HEK293 (cell line): ENCODE results near the gene MMD.

ENCODE experiments used
- CTCF ChIA-PET: fragments of 350-600 bp; formaldehyde crosslinking; extraction: SDS; loops from one replicate; lab custom pipeline; 2021; ENCODE audit warnings: antibody characterized with exemption; lab: Yijun Ruan, JAX
- POLR2A ChIA-PET: fragments of 300-600 bp; formaldehyde crosslinking; extraction: SDS; loops from one replicate; lab custom pipeline; 2020; ENCODE audit warnings: antibody characterized with exemption, inconsistent platforms; lab: Yijun Ruan, JAX
- H3K27ac ChIP-seq: fragments of 200-500 bp; sonication (Bioruptor generic); 2 replicates; pipeline ENCODE4 v1.5.1; 2014; ENCODE audit warnings: low read depth, low read length, control low read depth, inconsistent platforms; ENCODE audit errors: extremely low read depth
- H3K36me3 ChIP-seq, 2 experiments: fragments of 200-500 bp in 1 of 2; sonication (Bioruptor generic) in 1 of 2; 1 replicate in 1 of 2; 2 replicates in 1 of 2; pipeline ENCODE4 v1.5.1; 2014 to 2017; ENCODE audit warnings: inconsistent platforms in 2 of 2, low read length in 2 of 2; ENCODE audit not compliant: control insufficient read depth in 2 of 2, insufficient read depth in 1 of 2
- H3K4me1 ChIP-seq: fragments of 200-500 bp; sonication (Bioruptor generic); 2 replicates; pipeline ENCODE4 v1.5.1; 2014; ENCODE audit warnings: mild to moderate bottlenecking, low read length, inconsistent platforms; ENCODE audit not compliant: control insufficient read depth, insufficient read depth
- H3K4me3 ChIP-seq: 2 replicates; pipeline ENCODE4 v1.5.1; 2011; ENCODE audit warnings: low read depth, mild to moderate bottlenecking, control low read depth, low read length, moderate library complexity
- H3K9me3 ChIP-seq: fragments of 200-500 bp; sonication (Bioruptor generic); 2 replicates; pipeline ENCODE4 v1.5.1; 2014; ENCODE audit warnings: low read depth, low read length, inconsistent platforms; ENCODE audit not compliant: control insufficient read depth, insufficient read depth
- GLIS2 ChIP-seq: fragments of 450-650 bp; formaldehyde crosslinking; IDR thresholded peaks from 2 replicates; pipeline ENCODE4 v1.5.1; 2016; ENCODE audit warnings: missing biosample characterization, missing genetic modification characterization
- MZF1 ChIP-seq: fragments of 450-650 bp; formaldehyde crosslinking; IDR thresholded peaks from 2 replicates; pipeline ENCODE4 v1.5.1; 2017; ENCODE audit warnings: missing biosample characterization, missing genetic modification characterization, borderline replicate concordance
- PBX3 ChIP-seq: sonication (generic); formaldehyde crosslinking; IDR thresholded peaks from 2 replicates; pipeline ENCODE4 v1.8.1; 2022; ENCODE audit warnings: mild to moderate bottlenecking, moderate library complexity, missing genetic modification reagents
- REST ChIP-seq: fragments of 450-650 bp; formaldehyde crosslinking; IDR thresholded peaks from 2 replicates; pipeline ENCODE4 v1.5.1; 2016; ENCODE audit warnings: missing biosample characterization, missing genetic modification characterization
- ZBTB20 ChIP-seq: fragments of 450-650 bp; formaldehyde crosslinking; IDR thresholded peaks from 2 replicates; pipeline ENCODE4 v1.5.1; 2016; ENCODE audit warnings: missing biosample characterization, missing genetic modification characterization
- ZBTB26 ChIP-seq: fragments of 450-650 bp; formaldehyde crosslinking; optimal IDR thresholded peaks from 2 replicates; pipeline ENCODE3; 2016; ENCODE audit warnings: missing biosample characterization, mild to moderate bottlenecking, missing genetic modification characterization
- ZBTB8A ChIP-seq: fragments of 450-650 bp; formaldehyde crosslinking; IDR thresholded peaks from 2 replicates; pipeline ENCODE4 v1.5.1; 2016; ENCODE audit warnings: missing biosample characterization, missing genetic modification characterization
- ZFP41 ChIP-seq: fragments of 450-650 bp; formaldehyde crosslinking; IDR thresholded peaks from 2 replicates; pipeline ENCODE4 v1.5.1; 2016; ENCODE audit warnings: missing biosample characterization, missing genetic modification characterization, borderline replicate concordance
- ZFP69B ChIP-seq: fragments of 450-650 bp; formaldehyde crosslinking; IDR thresholded peaks from 2 replicates; pipeline ENCODE4 v1.5.1; 2016; ENCODE audit warnings: missing biosample characterization, missing genetic modification characterization
- ZNF148 ChIP-seq: fragments of 450-650 bp; formaldehyde crosslinking; IDR thresholded peaks from 2 replicates; pipeline ENCODE4 v1.5.0; 2017; ENCODE audit warnings: missing biosample characterization, missing genetic modification characterization, borderline replicate concordance
- ZNF311 ChIP-seq: fragments of 450-650 bp; formaldehyde crosslinking; IDR thresholded peaks from 2 replicates; pipeline ENCODE4 v1.5.1; 2017; ENCODE audit warnings: missing biosample characterization, missing genetic modification characterization, borderline replicate concordance
- ZNF548 ChIP-seq: fragments of 450-650 bp; formaldehyde crosslinking; IDR thresholded peaks from 2 replicates; pipeline ENCODE4 v1.5.1; 2016; ENCODE audit warnings: missing biosample characterization, missing genetic modification characterization
- ZNF664 ChIP-seq: fragments of 450-650 bp; formaldehyde crosslinking; IDR thresholded peaks from 2 replicates; pipeline ENCODE4 v1.5.1; 2016; ENCODE audit warnings: missing biosample characterization, missing genetic modification characterization

Gene MMD

GRCh38 chr17:55402374-55402773 is 19.3 kb downstream of the MMD start:
- peaks cover 56 to 69% of the 10 kb centered on the region in 2 experiments for H3K36me3 ChIP-seq
- ChIA-PET CTCF (interaction anchor here (0.6 kb wide), 1 partner anchor 648 kb away, joined by 3 read pairs; no protein-coding TSS in a partner anchor), POLR2A (no interaction called here)

GRCh38 chr17:55398689-55399088 is 22.9 kb downstream of the MMD start:
- H3K27ac ChIP-seq = no peak overlapping the region

More at GRCh38 chr17:55402374-55402773, 19.3 kb downstream of the MMD start:
- no peak for TF ChIP-seq GLIS2 (tag by site-specific recombination)
- no peak for TF ChIP-seq ZFP41 (tag by site-specific recombination)
- no peak for TF ChIP-seq ZBTB8A (tag by site-specific recombination)
- no peak for TF ChIP-seq ZBTB20
- no peak for TF ChIP-seq ZNF148 (tag by site-specific recombination)
- Histone ChIP-seq H3K9me3 (no peaks in the 10 kb centered on the region), H3K4me1 (no peaks in the 10 kb centered on the region), H3K4me3 (no peak overlapping the region), H3K27ac (no peak overlapping the region)

GRCh38 chr17:55395803-55396505 is 25.7 kb downstream of the MMD start:
- ChIA-PET POLR2A (no interaction called here), CTCF (no interaction called here)
- no peak overlapping the region for H3K4me3 ChIP-seq
- H3K4me1 ChIP-seq = no peaks in the 10 kb centered on the region
- H3K27ac ChIP-seq = no peak overlapping the region
- TF ChIP-seq ZNF664 (tag by site-specific recombination) (peak; percentile 57; the same call in 1 of the 2 replicates), ZFP69B (tag by site-specific recombination) (no peak)
- no peaks in the 10 kb centered on the region for H3K9me3 ChIP-seq
- peaks cover 24 to 43% of the 10 kb centered on the region in 2 experiments for H3K36me3 ChIP-seq

More at GRCh38 chr17:55398689-55399088, 22.9 kb downstream of the MMD start:
- ChIA-PET POLR2A (no interaction called here), CTCF (interaction anchor here (1.2 kb wide), 1 partner anchor 41 kb away, joined by 6 read pairs; no protein-coding TSS in a partner anchor)
- Histone ChIP-seq H3K4me3 (no peak overlapping the region), H3K9me3 (no peaks in the 10 kb centered on the region), H3K4me1 (no peaks in the 10 kb centered on the region), H3K36me3 (peaks cover 39 to 51% of the 10 kb centered on the region in 2 experiments)
- TF ChIP-seq ZNF548 (tag by site-specific recombination) (no peak), REST (tag by site-specific recombination) (peak; percentile 47; the same call in 1 of the 2 replicates)

GRCh38 chr17:55394357-55395021 is 27.1 kb downstream of the MMD start:
- Histone ChIP-seq H3K9me3 (no peaks in the 10 kb centered on the region), H3K27ac (no peak overlapping the region), H3K4me3 (no peak overlapping the region), H3K36me3 (peaks cover 12 to 28% of the 10 kb centered on the region in 2 experiments), H3K4me1 (no peaks in the 10 kb centered on the region)
- ChIA-PET CTCF (interaction anchor here (0.6 to 1.5 kb wide), 3 partner anchors 17 to 45 kb away, joined by 3 to 4 read pairs (median 3); no protein-coding TSS in a partner anchor), POLR2A (no interaction called here)
- no peak for TF ChIP-seq ZNF311 (tag by site-specific recombination)
- no peak for TF ChIP-seq ZBTB26
- no peak for TF ChIP-seq PBX3 (CRISPR knock-in tag)
- TF ChIP-seq MZF1 (tag by site-specific recombination) = no peak
